ENCODE data around the gene ZNG1A.
A peak's percentile ranks its signal among the peaks of the same experiment; 100 is the strongest.
"Not testable (repeated sequence)": the region's sequence is repeated elsewhere in the genome, so short reads cannot be mapped to it uniquely, and the experiment has no call there.

Gene ZNG1A

DNA sequence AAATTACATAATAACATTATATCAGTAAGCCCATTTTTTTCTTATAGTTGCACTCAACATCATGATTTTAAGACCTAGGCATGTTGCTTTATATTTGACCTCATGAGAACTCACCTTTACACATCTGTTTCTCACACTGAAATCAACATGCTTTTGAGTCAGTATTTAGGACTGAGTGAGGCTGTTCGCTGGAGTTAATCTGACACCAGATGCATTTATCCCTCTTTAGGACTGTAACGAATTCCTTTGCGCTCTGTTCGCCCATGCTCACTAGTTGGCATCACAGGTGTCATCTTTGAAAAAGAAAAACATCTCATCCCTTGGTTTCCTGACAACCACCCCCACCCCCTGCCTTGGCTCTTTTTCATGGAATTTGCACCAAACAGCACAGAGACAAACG is 84.9 kb downstream of the ZNG1A start:
- not testable (repeated sequence) for DNase-seq

DNA sequence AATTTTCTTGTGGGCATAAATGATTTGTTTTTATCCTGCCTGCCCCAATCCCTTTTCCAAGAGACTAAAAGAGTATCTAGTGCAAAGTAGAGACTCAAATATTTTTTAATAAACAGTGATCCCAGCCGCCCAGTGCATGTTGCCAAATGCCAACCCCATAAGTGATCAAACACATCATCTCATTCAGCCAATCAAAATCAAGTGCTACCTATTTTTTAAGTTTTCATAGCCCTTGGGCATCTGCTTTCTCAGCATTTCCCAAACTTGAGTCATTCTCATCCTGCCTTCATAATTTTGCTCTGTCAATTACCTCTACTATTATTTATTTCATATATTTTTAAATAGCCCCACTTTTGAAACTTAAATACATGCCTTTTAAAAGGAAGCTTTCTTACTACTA is 88.0 kb downstream of the ZNG1A start:
- not testable (repeated sequence) for DNase-seq

DNA sequence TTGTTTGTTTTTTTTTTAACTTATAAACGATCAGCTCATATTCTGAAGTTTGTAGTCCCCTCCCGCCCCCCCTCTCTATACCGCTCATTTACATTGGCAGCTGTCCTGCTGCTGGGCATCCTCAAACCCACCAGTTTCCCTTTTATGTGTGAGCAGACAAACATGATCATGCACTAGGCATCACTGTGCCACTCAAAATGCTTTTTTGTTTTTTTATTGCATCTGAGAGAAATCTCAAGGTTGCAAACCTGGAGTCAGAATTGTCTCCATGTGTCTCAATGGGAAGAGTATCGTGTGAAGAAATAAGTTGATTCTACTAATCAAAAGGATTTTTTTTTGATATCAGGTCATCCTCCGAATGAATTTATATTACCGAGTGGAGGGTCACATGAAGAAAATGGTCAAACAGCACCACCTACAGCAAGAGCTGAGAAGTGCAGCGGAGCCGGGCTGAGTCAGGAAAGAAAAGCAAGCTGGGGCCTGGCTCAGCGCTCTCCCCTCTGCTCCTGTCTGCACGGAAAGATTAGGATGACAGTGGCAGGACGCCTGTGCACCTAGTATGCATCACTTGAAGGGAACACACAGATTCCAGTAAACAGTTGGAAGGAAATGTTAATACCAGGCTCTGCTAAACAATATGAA is 90.3 kb downstream of the ZNG1A start:
- not testable (repeated sequence) for DNase-seq

DNA sequence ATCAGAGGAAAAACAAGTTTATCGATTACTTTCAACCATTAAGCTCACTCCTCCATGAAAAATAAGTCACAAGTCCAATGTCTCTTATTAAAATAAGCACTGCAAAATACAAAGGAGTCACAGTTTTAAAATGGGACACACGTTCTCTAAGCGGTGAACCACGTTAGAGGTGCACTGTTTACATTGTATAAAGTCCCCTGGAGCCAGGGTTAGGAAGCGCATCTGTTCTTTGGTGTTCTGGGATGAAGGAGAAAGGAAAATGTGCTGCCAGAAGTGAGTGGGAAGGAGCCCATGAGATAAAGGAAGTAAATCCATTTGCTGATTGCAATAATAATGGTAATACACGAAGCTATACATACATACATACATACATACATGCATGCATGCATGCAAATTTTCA is 91.0 kb downstream of the ZNG1A start:
- DNase-seq: not testable (repeated sequence)

DNA sequence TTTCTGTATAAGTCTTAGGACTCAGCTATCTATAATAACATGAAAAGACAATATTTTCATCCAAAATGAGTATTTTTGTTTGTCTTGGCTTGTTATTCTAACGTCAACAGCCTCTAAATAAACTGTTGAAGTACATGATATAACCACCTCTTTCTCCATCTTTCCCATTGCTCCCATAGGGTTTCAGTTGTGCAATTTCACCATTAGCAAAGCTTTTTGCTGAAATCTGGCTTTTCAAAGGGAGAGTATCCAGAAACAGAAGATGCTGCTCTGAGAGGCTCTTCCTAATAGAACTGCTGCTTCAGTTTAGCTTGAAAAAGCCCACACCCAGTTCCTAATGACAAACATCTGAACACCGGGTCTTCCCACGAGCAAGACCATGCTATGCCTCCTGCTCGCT is 91.8 kb downstream of the ZNG1A start:
- not testable (repeated sequence) for DNase-seq

DNA sequence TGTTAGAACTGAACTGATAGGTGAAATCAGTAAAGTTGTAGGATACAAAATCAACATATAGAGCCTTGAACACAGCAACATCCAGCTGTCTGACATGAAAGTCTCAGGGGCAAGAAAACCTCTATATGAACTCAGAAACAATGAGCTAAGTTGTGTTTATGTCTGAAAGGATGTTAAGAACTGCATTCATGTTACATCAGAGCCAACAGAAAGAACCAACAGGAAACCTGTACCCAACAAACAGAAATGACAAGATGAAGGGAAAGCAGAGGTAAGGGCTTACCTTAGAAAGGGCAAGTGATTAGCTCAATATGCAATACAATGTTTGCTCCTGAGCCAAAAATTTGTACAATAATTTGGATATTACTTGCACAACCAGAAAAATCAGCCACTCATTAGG is 92.2 kb downstream of the ZNG1A start:
- DNase-seq: not testable (repeated sequence)

DNA sequence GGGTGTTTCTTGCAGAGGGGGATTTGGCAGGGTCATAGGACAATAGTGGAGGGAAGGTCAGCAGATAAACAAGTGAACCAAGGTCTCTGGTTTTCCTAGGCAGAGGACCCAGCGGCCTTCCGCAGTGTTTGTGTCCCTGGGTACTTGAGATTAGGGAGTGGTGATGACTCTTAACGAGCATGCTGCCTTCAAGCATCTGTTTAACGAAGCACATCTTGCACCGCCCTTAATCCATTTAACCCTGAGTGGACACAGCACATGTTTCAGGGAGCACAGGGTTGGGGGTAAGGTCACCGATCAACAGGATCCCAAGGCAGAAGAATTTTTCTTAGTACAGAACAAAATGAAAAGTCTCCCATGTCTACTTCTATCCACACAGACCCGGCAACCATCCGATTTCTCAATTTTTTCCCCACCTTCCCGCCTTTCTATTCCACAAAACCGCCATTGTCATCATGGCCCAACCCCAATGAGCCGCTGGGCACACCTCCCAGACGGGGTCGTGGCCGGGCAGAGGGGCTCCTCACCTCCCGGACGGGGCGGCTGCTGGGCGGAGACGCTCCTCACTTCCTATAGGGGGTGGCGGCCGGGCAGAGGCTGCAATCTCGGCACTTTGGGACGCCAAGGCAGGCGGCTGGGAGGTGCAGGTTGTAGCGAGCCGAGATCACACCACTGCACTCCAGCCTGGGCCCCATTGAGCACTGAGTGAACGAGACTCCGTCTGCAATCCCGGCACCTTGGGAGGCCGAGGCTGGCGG is 95.7 kb downstream of the ZNG1A start:
- not testable (repeated sequence) for DNase-seq

DNA sequence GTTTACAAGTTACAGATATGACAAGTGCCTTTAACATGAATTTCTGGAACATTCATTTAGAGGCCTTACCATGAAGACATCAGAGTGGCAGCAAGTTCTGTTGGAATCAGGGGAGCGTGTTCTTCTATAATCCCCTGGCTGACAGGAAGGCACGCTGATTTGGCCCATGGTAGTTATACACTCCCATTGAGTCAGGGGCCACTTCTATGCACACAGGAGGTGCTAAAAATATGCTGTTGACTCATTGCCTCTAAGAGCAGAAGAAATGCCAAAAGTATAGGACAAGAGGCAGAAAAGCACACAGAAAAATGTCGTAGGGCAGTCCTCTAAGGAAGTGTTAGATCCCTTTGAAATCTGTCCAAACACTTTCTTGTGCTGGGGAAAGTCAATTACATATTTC is 100.5 kb downstream of the ZNG1A start:
- DNase-seq: not testable (repeated sequence)

DNA sequence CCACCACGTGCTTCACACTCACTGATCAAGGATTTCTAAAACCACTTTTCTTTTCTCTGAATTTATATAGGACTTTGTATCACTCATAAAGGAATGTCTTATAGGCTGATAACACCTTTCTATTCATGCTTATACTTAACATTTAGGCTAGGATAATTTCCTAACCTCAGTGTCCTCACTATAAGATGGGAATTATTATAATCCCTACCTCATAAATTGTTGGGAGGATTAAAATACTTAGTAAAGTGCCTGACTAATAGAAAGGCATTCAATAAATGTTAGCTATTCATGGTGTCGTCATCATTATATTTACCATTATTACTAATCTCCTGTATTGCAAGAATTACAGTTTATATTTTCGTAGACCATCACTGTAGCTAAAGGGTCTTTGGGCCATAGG is 102.5 kb downstream of the ZNG1A start:
- DNase-seq: not testable (repeated sequence)

DNA sequence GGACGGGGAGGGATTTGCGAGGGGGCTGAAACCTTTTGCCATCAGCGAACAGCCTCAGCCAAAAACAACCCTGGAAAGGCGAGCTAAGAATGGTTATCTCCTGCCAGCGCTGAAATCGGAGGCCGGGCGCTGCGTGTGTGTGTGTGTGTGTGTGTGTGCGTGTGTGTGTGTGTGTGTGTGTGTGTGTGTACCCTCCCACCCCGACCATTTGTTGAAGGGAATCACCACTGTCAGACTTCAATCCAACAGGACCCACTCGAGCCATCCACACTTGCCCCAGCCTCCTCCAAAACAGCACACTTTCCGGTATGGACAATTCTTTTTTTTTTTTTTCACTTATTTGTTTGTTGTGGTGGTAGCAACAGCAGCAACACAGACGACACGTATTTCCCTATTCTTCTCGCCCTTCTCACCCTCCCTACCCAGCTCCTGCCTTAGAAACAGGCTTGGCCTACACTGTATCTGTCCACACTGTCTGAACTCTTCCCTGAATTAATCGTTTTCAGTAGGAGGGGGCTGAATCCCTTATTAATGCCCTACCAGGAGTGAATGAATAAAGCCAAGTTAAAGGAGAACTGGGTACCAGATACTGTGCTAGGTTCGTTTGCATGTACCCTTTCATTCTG is 104.8 kb downstream of the ZNG1A start:
- not testable (repeated sequence) for DNase-seq

DNA sequence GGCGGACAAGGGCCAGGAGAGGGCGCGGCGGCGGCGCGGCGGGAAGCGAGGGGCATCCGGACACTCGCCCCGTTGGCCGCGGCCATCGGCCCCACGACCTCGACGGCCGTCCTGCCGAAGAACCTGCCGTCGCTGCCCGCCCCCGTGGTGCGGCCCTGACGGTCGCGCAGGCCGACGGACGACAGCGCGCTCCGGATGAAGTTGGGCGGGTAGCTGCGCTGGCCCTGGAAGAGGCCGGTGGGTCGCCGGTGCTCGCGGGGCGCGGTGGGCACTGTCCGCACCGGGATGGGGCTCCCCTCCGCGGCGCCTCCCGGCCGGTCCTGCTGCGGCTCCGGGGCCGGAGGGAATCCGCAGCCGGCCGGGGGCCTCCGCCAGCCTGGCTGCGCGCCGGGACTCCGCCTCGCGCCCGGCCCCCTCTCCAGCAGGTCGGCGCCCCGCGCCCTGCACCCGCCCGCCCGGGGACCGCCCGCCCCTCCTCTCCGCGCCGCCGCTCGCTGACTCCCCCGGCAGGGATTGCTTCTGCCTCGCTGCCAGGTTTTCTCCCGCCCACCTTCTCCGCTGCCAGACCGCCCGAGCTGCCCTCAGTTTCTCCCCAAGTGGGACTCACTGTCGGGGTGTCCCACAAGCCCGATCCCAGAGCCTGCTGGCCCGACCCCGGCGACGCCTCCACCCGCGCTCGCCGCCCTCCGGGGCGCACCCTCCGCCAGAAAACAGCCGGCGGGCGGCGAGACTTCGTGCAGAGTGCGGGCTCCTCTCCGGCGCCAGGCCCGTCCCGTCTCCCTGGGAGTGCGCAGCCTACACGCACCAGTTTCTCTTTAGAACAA is 105.6 kb downstream of the ZNG1A start:
- DNase-seq: peak; percentile 3
